Stimulated activated CD4-positive, alpha-beta T cell treated with anti-CD3 and anti-CD28 coated beads, TNF-alpha, amount 100 ng/mL, for 1 hour (primary cell): Measurements from ENCODE around the gene LHFPL3.
"Not testable (repeated sequence)": the region's sequence is repeated elsewhere in the genome, so short reads cannot be mapped to it uniquely, and the experiment has no call there.

ENCODE experiments used
- DNase-seq, 3 donors: peaks; one replicate each; pipeline ENCODE4 v3.0.0-alpha.2; 2020; ENCODE audit warnings: low read depth in 3 of 3, low spot score in 1 of 3

LHFPL3 gene

DNA sequence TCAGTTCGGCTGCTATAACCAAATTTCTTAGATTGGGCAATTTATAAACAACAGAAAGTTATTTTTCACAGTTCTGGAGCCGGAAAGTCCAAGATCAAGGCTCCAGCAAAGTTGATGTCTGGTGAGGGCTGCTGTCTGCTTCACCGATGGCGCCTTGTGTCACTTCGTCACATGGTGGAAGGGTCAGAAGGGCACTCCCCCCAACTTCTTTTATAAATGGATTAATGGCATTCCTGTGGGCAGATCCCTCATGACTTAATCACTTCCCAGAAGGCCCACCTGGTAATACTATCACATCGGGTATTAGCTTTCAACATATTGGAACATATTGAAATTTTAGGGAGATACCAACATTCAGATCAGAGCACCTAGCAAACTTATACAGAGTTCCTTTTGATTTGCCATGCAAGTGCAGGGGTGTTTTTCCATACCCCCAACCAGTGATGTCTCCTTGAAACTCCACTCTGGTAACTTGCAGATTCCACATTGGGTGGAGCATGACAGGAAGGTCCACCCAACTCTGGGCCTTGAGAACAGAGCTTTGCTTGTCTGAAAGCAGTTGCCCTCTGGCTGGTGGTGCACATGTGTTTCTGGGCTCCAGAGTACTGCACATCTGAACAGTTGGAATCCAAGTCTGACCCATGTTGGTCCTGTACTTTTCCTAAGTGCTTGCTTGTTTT lies 600.5 kb downstream of the LHFPL3 start:
- DNase-seq = no peak

DNA sequence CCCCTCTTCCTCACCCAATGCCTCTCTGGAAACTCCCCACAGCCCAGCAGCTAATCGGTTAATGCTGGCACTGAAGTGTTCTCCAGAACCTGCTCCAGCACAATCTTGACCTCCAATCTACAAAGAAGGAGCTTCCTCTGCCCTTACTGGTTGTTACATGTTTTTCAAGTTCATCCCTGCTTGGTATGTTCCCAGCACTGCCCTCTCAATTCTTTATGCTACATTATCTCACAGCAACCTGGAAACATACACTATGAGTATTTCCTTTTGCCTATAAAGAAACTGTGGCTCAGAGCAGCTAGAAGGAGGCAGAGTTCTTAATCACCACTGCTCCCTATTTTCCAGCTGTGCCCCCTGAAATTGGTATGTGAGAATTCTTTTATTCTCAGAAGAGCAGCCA lies 601.5 kb downstream of the LHFPL3 start:
- DNase-seq = no peak

DNA sequence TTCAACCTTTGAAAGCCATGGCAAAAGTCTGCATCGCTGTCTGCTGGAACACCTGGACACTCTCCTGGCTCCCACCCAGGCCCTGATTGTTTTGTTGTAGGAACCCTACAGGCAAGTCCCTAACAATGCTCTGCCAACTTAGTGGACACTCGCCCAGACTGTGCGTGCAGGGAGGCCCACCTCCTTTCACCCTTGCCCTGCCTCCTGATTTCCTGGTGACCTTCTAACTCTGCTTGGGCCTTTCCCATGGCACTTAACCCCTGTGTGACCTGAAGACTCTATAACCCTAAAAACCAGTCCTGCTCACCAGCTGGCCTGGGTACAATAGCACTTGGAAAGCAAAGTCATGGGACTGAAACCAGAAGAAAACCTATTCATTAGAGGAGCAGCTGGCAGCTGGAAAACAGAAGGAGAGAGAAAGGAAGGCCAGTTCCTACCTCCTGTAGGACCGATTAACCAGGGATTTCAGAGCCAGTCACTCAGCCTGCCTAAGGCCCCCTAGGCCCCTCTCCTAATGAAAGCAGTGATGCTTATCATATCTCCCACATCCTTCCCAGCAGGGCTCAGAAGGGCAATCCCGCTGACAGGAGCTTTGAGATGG lies 602.9 kb downstream of the LHFPL3 start:
- no peak for DNase-seq

DNA sequence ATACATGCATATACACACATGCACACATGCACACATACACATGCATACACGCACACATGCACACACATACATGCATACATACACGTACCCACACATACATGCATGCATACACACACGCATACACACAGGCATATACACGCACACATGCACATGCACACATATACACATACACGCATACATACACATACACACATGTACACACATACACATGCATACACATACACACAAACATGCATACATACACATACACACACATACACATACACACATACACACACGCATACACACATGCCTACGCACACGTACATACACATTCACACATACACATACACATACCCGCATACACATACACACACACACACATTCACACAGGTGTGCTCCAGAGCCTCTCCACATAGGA lies 604.6 kb downstream of the LHFPL3 start:
- DNase-seq = no peak

DNA sequence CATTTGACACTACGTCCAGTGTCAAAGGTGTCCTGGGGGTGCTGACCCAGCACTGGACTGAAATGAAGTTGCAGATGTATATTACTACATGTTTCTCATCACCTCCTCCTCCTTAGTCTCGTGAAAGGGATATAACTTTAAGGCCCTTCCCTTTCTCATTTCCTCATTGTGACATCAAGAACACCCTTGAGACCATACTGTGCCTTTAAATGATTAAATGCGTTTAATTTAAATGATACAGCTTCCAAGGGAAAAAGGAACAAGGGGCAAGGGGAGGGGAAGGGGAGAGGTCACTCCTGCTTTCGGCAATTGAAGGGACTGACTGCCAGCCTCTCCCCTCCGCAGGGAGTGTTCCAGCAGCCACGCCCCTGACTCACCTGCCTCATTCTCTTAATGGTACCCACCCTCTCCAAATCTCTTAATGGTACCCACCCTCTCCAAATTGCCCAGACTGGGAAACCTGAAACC lies 605.2 kb downstream of the LHFPL3 start:
- DNase-seq = no peak

DNA sequence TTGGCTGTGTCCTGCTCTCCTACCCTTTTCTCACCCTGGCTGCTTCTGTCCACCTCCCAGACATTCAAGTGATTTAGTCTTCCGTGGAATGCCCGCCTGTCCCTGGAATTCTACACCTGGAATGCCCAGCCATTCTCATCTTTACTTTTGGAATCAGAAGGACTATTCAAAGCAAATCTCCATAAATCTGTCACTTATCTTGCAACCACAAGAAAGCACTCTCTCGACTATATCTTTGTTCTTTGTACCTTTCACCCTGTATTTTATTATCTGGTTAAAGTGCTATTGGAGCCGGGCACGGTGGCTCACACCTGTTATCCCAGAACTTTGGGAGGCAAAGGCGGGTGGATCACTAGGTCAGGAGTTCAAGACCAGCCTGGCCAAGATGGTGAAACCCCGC lies 606.3 kb downstream of the LHFPL3 start:
- DNase-seq = no peak

DNA sequence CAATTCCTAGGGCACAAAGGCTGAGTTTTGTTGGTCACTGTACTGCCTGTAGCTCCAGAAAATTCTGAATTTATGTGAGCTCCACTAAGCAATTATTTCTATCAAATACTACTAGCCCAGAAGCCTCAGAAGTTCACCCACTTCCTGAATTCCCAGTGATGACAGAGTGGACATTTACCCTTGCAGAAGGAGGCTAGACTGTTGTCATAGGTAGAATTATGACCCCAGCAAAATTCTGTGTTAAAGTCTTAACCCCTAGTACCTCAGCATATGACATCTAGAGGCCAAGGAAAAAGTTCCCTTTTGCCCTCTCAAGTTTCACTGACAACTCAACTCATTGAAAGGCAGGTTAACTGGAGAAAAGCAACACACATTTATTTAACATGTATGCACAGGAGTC lies 606.9 kb downstream of the LHFPL3 start:
- DNase-seq = no peak

DNA sequence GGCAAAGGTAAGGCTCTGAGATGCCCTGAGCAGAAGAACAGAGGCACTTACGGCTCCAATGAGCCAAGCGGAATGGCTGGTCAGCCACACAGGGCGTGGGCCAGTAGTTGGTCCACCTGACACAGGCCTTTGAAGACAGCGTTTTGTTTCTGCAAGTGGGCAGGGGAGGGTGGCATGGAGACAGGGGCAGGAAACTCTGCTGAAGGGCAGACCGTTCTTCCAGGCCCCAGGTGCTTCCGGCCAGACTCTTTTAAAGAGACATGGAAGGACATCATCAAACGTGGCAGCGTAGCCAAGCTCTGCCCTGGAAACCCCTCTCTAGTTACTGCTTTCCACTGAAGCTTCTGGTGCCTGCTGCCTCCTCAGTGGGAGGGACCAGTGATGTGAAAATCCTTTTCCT lies 608.1 kb downstream of the LHFPL3 start:
- DNase-seq = no peak

DNA sequence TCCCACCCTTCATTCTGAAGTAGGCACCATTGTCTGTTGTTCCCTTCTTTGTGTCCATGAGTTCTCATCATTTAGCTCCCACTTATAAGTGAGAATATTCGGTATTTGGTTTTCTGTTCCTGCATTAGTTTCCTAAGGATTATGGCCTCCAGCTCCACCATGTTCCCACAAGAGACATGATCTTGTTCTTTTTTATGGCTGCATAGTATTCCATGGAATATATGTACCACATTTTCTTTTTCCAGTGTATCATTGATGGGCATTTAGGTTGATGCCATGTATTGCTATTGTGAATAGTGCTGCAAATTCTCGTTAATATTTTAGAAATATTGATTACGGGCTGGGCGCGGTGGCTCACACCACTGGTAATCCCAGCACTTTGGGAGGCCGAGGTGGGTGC lies 609.1 kb downstream of the LHFPL3 start:
- not testable (repeated sequence) for DNase-seq

DNA sequence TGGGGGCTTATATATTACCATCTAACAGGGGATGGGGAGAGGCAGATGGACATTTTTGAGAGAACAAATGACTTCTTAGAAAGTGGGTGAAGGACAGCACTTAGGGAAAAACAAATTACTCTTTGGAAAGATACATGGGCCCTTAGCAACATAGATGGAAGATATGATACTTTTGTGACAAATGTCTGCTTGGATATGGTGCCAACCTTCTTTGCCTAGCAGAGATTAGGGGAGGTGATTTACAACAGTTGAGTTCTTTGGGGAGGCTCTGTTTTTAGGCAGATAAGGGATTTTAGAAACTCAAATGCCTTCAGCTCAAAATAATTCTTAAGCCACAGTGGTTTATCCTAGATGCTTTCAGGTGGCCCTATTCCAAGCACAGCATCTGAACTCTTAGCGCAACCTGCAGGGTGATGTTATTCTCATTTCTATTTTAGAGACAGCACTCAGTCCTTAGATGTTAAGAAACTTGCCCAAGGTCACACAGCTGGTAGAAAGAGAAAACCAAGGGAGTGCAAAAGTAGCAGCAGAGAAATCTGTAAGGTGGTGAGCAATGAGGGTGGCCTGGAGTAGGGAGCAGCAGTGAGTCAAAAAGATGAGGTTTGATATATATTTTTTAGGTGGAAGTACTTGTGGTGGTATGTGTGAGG lies 610.5 kb downstream of the LHFPL3 start:
- DNase-seq = no peak

DNA sequence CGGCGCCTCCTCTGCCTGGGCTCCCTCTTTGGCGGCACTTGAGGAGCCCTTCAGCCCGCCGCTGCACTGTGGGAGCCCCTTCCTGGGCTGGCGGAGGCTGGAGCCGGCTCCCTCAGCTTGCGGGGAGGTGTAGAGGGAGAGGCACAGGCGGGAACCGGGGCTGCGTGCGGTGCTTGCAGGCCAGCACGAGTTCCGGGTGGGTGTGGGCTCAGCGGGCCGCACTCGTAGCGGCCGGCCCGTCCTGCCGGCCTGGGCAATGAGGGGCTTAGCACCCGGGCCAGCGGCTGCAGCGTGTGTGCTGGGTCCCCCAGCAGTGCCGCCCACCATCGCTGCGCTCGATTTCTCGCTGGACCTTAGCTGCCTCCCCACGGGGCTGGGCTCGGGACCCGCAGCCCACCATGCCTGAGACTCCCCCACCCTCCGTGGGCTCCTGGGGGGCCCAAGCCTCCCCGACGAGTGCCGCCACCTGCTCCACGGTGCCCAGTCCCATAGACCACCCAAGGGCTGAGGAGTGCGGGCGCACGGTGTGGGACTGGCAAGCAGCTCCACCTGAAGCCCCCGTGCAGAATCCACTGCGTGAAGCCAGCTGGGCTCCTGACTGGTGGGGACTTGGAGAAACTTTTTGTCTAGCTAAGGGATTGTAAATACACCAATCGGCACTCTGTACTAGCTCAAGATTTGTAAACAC lies 611.8 kb downstream of the LHFPL3 start:
- no peak for DNase-seq

DNA sequence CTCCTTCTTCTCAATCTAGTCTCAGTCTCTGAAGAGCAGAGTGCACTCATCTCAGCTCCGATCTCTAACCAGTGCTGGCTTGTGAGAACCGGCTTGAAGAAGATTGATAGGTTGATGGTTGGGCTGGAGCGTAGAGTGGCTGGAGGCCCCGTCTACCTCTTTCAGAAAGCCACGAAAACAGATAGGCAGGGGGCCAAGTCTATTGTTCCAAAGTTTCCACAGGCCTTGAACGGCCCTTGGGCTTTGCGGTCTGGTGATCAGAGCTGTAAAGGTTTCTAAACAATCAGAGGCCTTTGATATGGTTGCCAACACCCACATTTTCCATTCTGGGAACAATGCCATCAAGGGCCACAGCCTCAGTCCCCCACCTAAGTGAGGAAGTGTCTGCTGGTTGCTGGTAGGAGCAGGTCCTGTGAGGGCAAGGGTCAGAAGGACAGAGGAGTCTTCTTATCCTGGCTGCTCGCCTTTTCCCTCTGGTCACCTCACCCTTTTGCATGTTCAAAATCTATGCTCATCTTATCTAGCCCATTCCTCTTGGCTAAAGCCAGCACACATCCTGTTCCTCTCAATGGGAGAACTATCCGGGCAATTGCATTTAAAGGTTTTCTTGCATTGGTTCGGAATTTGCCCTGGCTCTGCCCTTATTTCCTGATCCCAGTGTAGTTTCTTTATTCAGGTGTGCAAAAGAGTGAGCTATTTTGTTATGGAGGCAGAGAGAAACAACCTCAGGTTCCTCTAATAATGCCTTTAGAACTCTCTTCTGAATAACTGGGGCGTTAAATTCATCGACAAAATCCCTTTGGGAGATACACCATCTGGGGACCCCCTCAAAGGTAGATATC lies 615.3 kb downstream of the LHFPL3 start:
- DNase-seq = peak; percentile 7 to 28 (median 17)

DNA sequence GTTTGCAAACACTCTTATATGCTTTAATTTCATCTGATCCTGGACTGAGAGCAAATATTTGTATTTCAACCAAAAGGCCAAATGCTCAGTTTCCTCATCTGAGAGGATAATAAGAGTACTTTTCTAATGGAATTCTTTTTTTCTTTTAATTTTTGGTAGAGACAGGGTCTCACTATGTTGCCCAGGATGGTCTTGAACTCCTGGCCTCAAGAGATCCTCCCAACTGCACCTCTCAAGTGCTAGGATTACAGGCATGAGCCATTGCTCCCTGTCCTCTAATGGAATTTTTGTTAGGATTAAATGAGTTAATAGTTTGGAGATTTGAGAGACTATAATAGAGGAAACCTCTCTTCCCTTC lies 617.2 kb downstream of the LHFPL3 start:
- DNase-seq = no peak

DNA sequence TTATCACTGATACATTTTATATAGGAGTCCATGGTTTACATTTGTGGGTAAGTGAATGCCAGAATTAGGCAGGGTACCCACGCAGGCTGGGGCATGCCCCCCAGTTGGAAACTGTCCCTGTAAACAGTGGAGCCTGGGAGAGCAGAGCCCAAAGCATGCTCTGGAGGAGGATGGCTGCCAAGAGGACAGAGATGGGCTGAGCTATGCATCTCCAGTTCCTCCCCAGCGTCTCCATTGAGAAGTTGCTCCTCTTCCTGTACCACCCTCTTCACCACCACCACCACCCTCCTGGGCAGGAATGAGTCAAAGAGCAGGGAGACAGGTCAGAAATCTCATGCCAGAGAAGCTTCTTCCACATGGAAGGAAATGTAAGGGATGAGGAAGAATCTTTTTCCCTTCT lies 617.9 kb downstream of the LHFPL3 start:
- no peak for DNase-seq

DNA sequence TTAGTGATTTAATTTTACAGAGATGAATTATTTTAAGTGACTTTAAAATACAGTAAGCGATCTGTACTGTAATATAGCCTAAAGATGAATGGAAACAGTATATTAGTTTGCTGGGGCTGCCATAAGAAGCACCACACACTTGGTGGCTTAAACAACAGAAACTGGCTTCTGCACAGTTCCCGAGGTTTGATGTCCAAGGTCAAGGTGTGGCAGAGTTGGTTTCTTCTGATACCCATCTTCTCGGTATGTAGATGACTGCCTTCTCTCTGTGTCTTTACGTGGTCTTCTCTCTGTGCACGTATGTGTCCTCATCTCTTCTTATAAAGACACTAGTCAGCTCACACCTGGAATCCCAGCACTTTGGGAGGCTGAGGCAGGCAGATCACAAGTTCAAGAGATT lies 621.6 kb downstream of the LHFPL3 start:
- DNase-seq = no peak

DNA sequence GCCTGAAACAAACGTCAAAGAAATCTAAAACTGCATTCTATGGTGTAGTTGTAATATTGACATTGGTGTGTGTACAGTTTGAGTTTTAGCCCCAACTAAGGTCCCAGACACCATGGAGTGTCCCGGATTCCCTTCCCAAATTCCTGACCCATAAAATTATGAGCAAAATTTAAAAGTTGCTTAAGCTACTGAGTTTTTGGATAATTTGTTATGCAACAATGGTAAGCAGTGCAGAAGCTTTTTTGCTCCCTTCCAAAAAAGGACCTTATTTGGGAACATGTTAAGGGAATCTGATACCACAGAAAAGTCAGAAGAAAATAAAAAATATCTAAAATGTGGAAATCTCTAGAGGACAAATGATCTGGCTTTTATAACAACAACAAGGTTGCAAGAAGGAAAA lies 622.4 kb downstream of the LHFPL3 start:
- DNase-seq = no peak

DNA sequence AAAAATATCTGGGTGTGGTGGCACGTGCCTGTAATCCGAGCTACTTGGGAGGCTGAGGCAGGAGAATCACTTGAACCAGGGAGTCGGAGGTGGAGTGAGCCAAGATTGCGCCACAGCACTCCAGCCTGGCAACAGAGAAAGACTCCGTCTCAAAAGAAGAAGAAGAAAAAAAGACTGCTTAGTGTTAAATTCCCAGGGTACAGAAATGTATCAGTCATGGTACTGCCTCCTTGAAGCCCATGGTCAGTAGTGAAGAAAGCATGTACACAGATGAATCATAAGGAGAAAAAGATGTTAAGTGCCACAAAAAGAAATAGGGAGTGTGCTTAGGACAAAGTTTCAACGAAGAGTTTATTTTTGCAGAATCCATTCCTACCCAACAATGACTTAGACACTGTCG lies 623.1 kb downstream of the LHFPL3 start:
- DNase-seq = no peak

DNA sequence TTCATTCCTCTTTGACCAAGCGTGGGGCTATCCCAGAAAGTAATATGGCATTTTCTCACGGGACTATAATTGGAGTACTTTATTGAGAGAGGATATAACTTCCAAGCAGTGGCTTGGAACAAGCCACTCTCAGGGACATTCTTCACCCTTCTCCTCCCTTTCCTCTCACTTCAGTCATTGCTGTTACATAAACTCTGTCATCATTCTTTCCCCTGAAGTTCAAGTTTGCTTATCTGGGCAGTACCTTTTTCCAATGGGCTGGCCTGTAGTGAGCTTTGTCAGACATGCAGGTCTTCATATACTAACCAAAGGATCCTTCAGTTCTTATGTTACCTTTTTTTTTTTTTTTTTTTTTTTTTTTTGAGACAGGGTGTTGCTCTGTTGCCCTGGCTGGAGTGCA lies 626.9 kb downstream of the LHFPL3 start:
- no peak for DNase-seq
